Stimulated activated CD8-positive, alpha-beta memory T cell treated with anti-CD3 and anti-CD28 coated beads, Interleukin-15, amount 100 ng/mL, for 4 hours (primary cell): ENCODE data around the gene C4orf51.
"Not testable (repeated sequence)": the region's sequence is repeated elsewhere in the genome, so short reads cannot be mapped to it uniquely, and the experiment has no call there.

Experiments used
- DNase-seq, 2 donors: peaks; one replicate each; pipeline ENCODE4 v3.0.0-alpha.2; 2020; ENCODE audit warnings: low read depth in 2 of 2

Gene C4orf51

GRCh38 chr4:145679991-145680455 is at the start of gene C4orf51:
C4orf51 (plus strand) TSS chr4:145680146; CDS start chr4:145680204, 58 bp downstream.
- no peak for DNase-seq

DNA sequence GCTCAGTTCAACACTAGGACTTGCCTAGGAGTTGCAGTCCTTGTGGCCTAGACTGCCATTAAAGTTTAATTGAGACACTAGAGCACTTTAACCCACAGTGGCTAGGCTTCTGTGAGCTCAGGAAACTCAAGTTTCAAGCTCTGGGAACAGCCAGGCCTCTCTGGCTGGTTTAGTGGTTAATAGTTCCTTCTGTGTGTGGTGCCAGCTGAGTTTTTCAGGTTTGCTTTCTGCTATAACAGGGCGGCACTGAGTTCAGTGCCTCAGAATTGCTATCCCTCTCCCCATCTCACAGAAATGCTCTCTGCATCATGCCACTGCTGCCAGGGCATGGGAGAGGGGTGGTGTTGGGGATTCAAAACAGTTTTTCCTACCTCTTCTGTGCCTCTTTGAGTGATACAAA is 44.8 kb upstream of the C4orf51 start:
- no peak for DNase-seq

GRCh38 chr4:145635630-145636029 is 44.3 kb upstream of the C4orf51 start:
- DNase-seq: no peak

DNA sequence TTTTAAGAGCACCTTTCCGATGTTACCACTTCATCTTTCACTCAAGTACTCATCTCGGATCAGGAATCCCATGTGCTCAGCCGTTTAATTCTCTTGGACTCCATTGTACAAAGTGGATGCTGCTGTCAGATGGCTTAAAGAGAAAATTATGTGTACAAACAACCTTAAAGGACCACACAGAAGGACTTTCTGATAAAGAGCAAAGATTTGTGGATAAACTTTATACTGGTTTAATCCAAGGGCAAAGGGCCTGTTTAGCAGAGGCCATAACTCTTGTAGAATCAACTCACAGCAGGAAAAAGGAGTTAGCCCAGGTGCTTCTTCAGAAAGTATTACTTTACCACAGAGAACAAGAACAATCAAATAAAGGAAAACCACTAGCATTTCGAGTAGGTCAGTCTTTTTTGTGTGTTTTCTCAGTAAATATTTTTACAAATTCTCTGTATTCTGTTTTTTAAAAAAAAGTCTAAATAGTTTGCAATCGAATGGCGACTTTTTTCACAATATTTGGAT is 40.7 kb upstream of the C4orf51 start:
- DNase-seq: no peak

- not testable (repeated sequence) for DNase-seq
These were observed 39.7 kb upstream of the C4orf51 start for GRCh38 chr4:145640236-145640635.

- no peak for DNase-seq
These were observed 36.7 kb upstream of the C4orf51 start for GRCh38 chr4:145643295-145643694.

GRCh38 chr4:145644699-145645098 is 35.2 kb upstream of the C4orf51 start:
- DNase-seq: no peak

GRCh38 chr4:145656156-145656555 is 23.8 kb upstream of the C4orf51 start:
- no peak for DNase-seq

DNA sequence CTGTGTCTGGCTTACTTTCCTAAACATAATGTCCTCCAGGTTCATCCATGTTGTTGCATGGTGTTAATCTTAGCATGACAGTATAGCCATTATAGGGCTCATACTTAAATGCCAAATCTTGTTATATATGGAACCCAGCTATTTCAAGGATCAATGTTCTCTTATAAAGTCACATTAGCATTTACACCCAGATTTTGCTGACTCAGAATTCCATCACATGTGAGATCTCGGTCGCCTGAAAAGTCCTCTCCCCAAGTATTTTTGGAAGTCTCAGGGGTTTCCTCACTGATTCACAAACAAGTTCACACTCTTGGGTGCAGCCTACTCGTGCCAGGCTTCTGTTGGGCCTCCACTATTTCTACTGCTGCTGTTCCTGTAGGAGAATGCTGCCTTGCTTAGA is 19.9 kb upstream of the C4orf51 start:
- DNase-seq: no peak

GRCh38 chr4:145663194-145663593 is 16.8 kb upstream of the C4orf51 start:
- no peak for DNase-seq

- DNase-seq: no peak
These were observed 14.2 kb upstream of the C4orf51 start for GRCh38 chr4:145665773-145666172.

DNA sequence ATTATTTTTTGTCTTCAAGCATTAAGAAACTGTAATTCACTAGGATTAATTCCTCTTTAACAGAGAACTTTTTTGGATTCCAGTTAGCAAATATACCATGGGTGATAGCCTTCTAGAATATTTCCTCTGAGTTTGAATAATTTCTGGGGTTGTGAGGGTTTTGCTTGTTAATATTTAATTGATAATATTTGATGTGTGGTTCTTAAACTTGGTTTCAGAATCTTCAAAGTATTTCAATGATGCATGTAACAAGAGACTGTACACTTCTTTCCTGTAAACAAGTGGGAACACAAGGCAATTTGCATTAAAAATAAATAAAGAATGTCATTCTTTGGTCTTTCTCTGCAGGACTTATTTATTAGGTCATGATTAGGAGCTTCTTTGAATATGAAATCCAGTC is 9.5 kb upstream of the C4orf51 start:
- no peak for DNase-seq

DNA sequence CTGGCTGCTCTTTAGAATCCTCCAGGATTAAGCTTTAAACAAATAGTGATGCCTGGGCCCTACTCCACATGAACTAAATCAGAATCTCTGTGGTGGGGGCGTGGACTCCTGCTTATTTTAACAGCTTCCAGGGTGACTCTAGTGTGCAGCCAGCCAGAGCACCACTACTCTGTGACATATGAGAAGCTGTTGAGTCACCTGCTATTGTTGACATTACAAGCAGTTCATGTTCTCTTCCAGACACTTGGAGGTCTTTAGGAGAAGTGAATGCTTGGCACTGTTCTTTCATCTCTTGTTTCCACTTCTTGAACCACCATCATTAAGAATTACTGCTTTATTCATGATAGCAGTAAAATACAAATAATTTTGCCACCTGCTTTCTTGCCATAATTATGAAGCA is 426 bp upstream of the C4orf51 start:
- DNase-seq: no peak

- no peak for DNase-seq
These were observed 956 bp downstream of the C4orf51 start for GRCh38 chr4:145680902-145681301.

DNA sequence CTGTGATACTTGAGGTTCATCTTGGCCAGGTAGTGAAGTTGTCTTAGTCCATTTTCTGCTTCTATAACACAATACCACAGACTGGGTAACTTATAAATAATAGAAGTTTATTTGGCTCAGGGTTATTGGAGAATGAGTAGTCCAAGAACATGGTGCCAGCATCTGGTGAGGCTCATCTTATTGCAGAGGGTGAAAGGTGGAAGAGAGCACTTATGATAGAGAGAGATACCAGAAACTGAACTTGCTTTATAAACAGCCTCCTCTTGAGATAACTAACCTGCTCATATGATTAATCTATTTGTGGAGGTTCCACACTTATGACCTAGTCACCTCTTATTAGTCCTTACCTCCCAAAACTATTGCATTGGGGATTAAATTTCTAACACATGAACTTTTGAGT is 1.6 kb downstream of the C4orf51 start:
- no peak for DNase-seq

- DNase-seq: no peak
These were observed 2.0 kb downstream of the C4orf51 start for GRCh38 chr4:145681956-145682355.

DNA sequence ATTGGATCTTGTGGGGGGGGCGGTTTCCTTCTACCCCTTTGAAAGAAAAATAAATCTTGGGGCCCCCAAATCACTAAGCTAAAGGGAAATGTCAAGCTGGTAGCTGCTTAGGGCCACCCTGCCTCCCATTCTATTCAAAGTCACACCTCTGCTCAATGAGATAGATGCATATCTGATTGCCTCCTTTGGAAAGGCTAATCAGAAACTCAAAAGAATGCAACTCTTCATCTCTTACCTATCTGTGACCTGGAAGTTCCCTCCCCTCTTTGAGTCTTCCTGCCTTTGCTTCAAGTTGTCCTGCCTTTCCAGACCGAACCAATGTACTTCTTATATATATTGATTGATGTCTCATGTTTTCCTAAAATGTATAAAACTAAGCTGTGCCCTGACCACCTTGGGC is 7.0 kb downstream of the C4orf51 start:
- no peak for DNase-seq

DNA sequence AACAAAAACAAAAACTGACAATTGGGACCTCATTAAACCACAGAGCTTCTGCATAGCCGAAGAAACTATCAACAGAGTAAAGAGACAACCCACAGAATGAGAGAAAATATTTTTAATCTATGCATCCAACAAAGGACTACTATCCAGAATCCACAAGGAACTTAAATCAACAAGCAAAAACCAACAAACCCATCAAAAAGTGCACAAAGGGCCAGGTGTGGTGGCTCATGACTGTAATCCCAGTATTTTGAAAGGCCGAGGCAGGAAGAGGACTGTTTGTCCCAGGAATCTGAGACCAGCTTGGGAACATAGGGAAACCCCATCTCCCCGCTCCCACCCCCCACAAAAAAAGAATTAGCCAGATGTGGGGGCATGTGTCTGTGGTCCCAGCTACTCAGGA is 10.7 kb downstream of the C4orf51 start:
- no peak for DNase-seq

GRCh38 chr4:145691416-145691815 is 11.5 kb downstream of the C4orf51 start:
- not testable (repeated sequence) for DNase-seq

GRCh38 chr4:145694929-145695328 is 15.0 kb downstream of the C4orf51 start:
- no peak for DNase-seq

DNA sequence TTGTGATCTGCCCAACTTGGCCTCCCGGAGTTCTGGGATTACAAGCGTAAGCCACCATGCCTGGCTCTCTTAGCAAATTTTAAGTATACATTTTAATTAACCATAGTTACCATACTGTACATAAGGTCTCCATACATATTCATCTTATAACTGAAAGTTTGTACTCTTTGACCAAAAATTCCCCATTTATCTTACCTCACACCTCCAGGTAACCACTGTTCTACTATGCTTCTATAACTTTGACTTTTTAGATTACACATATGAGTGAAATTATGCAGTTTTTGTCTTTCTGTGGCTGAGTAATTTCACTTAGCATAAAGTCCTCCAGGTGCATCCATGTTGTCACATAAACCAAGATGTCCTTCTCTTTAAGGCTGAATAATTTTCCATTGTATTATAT is 17.4 kb downstream of the C4orf51 start:
- no peak for DNase-seq

GRCh38 chr4:145698507-145698906 is 18.6 kb downstream of the C4orf51 start:
- DNase-seq: no peak

- no peak for DNase-seq
These were observed 24.0 kb downstream of the C4orf51 start for GRCh38 chr4:145703850-145704497.

DNA sequence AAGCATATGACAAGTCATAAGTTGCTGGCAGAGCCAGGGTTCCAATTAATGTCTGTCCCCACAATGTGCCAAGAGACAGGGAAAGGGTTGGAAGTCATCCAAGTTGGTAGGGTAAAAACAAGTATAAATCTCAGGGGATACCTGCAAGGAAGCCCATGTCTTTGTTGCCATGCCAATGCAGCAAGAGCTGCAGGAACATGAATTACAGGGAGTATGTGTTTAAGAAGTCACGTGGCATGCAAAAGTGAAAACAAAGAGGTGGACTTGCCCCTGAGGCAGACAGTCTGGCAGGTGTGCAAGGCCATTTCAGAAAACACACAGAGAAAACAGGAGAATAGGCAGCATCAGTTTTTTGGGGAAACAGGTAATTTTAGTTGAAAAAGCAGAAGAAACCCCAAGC is 29.4 kb downstream of the C4orf51 start:
- no peak for DNase-seq
